ENCODE results near the gene DNAH10. TPM values are rescaled to one million over a fixed set of nuclear protein-coding genes. Genes with fewer than 3 reads are reported as not detected.

The DNAH10 gene
- total RNA-seq, 1 experiment from 2014 or later, result 0.09 TPM

DNA sequence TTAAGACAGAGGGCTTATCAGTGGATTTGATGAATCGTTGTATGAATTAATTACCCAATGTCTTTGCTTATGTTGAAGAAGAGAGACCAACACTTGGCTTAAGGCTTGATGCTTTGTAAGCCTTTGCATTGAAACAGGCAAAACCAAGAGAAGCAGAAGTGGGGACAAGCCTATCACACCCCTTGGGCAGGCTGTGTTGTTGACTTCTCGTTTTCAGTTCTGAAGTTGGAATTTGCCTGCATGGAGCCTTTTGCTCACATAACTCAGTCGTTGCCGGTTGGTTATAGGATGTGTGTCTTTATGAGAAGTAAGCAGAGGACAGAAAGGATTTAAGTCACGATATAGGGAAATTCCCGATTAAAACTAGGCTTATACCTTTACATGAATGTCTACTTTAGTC, 115.9 kb downstream of the DNAH10 start (continued):
- TF ChIP-seq HMGXB4 (CRISPR knock-in tag; IDR thresholded peaks at IDR 0.05) (no peak), ZNF219 (CRISPR knock-in tag; IDR thresholded peaks at IDR 0.05; ENCODE audit: borderline replicate concordance) (no peak), PRRX2 (CRISPR knock-in tag; IDR thresholded peaks at IDR 0.05) (no peak), FOXP1 (CRISPR knock-in tag; IDR thresholded peaks at IDR 0.05; ENCODE audit: borderline replicate concordance) (no peak), CBFB (CRISPR knock-in tag; IDR thresholded peaks at IDR 0.05; ENCODE audit: low read depth) (no peak), SP1 (CRISPR knock-in tag; conservative IDR thresholded peaks at IDR 0.05) (no peak)
- TF ChIP-seq, protein P1, sequence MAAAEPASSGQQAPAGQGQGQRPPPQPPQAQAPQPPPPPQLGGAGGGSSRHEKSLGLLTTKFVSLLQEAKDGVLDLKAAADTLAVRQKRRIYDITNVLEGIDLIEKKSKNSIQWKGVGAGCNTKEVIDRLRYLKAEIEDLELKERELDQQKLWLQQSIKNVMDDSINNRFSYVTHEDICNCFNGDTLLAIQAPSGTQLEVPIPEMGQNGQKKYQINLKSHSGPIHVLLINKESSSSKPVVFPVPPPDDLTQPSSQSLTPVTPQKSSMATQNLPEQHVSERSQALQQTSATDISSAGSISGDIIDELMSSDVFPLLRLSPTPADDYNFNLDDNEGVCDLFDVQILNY (CRISPR knock-in tag; IDR thresholded peaks at IDR 0.05), result no peak

- peaks cover 7% of the 10 kb centered on the region for H3K27me3 Mint-ChIP-seq (ENCODE audit: low read depth)
- DNase-seq (ENCODE audit: low spot score) (no peak), ATAC-seq (no peak)
- H3K4me1 Mint-ChIP-seq, result no peaks in the 10 kb centered on the region
- H3K27ac Mint-ChIP-seq, result no peak overlapping the region
- no peaks in the 10 kb centered on the region for H3K9me3 Mint-ChIP-seq
- ChIA-PET POLR2A (no interaction called here), CTCF (no interaction called here)
- TF ChIP-seq FOXP4 (CRISPR knock-in tag; IDR thresholded peaks at IDR 0.05), result no peak
- no peak for TF ChIP-seq RELA (CRISPR knock-in tag; IDR thresholded peaks at IDR 0.05; ENCODE audit: borderline replicate concordance)
- TF ChIP-seq TEAD4 (CRISPR knock-in tag; IDR thresholded peaks at IDR 0.05), result no peak
- TF ChIP-seq OVOL2 (CRISPR knock-in tag; IDR thresholded peaks at IDR 0.05; ENCODE audit: borderline replicate concordance), result no peak
- TF ChIP-seq E2F4 (CRISPR knock-in tag; IDR thresholded peaks at IDR 0.05; ENCODE audit: borderline replicate concordance, low read depth), result no peak
- H3K4me3 Mint-ChIP-seq, result no peak overlapping the region
- no peaks in the 10 kb centered on the region for H3K36me3 Mint-ChIP-seq
Observed at GRCh38 chr12:123879101-123879500, 117.0 kb downstream of the DNAH10 start.

DNA sequence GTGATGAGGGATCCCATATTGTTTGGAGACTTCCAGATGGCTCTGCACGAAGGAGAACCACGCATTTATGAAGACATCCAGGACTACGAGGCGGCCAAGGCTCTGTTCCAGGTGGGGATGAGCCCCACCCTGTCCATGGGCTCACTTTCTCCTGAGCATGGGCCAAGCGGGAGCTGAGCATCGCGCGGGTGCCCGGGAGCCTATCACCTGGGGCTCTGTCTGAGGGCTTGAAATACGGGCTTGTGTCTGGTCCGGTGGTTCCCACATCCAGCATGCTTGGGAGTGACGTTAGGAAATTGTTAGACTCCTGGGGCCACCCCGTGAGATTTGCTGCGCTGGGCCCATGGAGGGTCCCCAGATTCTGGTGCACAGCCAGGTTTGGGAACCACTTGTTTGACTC, 117.6 kb downstream of the DNAH10 start:
- no peak for DNase-seq (ENCODE audit: low spot score)
- ChIA-PET POLR2A (no interaction called here), CTCF (no interaction called here)
- Mint-ChIP-seq H3K4me1 (no peaks in the 10 kb centered on the region), H3K4me3 (no peak overlapping the region), H3K27me3 (ENCODE audit: low read depth) (peaks cover 7% of the 10 kb centered on the region), H3K27ac (no peak overlapping the region), H3K36me3 (no peaks in the 10 kb centered on the region), H3K9me3 (no peaks in the 10 kb centered on the region)
- TF ChIP-seq JAZF1 (CRISPR knock-in tag; IDR thresholded peaks at IDR 0.05) (no peak), ZNF532 (CRISPR knock-in tag; IDR thresholded peaks at IDR 0.05; ENCODE audit: borderline replicate concordance) (no peak), ESRRA (CRISPR knock-in tag; IDR thresholded peaks at IDR 0.05; ENCODE audit: borderline replicate concordance) (no peak), E2F1 (CRISPR knock-in tag; IDR thresholded peaks at IDR 0.05) (no peak), NFYB (CRISPR knock-in tag; conservative IDR thresholded peaks at IDR 0.05; ENCODE audit: low read depth) (no peak), EMX1 (CRISPR knock-in tag; IDR thresholded peaks at IDR 0.05) (no peak), ELF4 (CRISPR knock-in tag; IDR thresholded peaks at IDR 0.05; ENCODE audit: low read depth) (no peak), ZNF416 (CRISPR knock-in tag; IDR thresholded peaks at IDR 0.05) (no peak)
- TF ChIP-seq, protein P2, sequence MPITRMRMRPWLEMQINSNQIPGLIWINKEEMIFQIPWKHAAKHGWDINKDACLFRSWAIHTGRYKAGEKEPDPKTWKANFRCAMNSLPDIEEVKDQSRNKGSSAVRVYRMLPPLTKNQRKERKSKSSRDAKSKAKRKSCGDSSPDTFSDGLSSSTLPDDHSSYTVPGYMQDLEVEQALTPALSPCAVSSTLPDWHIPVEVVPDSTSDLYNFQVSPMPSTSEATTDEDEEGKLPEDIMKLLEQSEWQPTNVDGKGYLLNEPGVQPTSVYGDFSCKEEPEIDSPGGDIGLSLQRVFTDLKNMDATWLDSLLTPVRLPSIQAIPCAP (CRISPR knock-in tag; IDR thresholded peaks at IDR 0.05), result no peak
- no peak for ATAC-seq
